Adrenal gland (tissue), 12 donors: ENCODE data around the gene SKOR1. TPM values are rescaled to one million over a fixed set of nuclear protein-coding genes. Genes with fewer than 3 reads are reported as not detected.
A peak's percentile ranks its signal among the peaks of the same experiment; 100 is the strongest.

Source experiments
- DNase-seq, 7 donors: peaks; one replicate each; pipeline ENCODE4 v3.0.0-alpha.2; 2019 to 2020
- H3K27ac ChIP-seq, 5 donors: fragments of 200-600 bp; sonication (generic) in 4 of 5; 1 replicate in 3 of 5; 2 replicates in 2 of 5; pipeline versions ENCODE4 v1.5.1 to v1.8.0; 2016 to 2020; ENCODE audit warnings: mild to moderate bottlenecking in 1 of 5
- H3K27me3 ChIP-seq: fragments of 200-600 bp; 2 replicates; pipeline ENCODE4 v1.8.0; 2021
- H3K36me3 ChIP-seq, 2 donors: fragments of 200-600 bp; replicated peaks in 1 of 2; 1 replicate in 1 of 2; 2 replicates in 1 of 2; pipeline versions ENCODE4 v1.5.1 to v1.8.0; 2018 to 2022
- H3K4me1 ChIP-seq, 2 donors: fragments of 200-600 bp; replicated peaks in 1 of 2; 1 replicate in 1 of 2; 2 replicates in 1 of 2; pipeline versions ENCODE4 v1.5.1 to v1.8.0; 2018 to 2021
- H3K4me3 ChIP-seq, 4 donors: fragments of 200-600 bp; sonication (generic) in 3 of 4; one replicate each; pipeline ENCODE4 v1.5.1; 2016 to 2018
- H3K9me3 ChIP-seq, 3 donors: fragments of 200-600 bp; sonication (generic) in 1 of 3; replicated peaks in 1 of 3; 1 replicate in 2 of 3; 2 replicates in 1 of 3; pipeline versions ENCODE4 v1.5.1 to v1.8.0; 2016 to 2021
- CTCF ChIP-seq, 6 experiments: fragments of 450-650 bp in 4 of 6; fragments of 200-600 bp in 2 of 6; sonication (generic) in 1 of 6; IDR thresholded peaks; 1 replicate in 5 of 6; 2 replicates in 1 of 6; pipeline versions ENCODE4 v1.5.1 to v1.8.0; 2016 to 2021; ENCODE audit warnings: antibody characterized with exemption in 6 of 6, mild to moderate bottlenecking in 2 of 6, moderate library complexity in 1 of 6
- POLR2A ChIP-seq, 2 donors: fragments of 450-650 bp; IDR thresholded peaks; one replicate each; pipeline ENCODE4 v1.6.1; 2017; ENCODE audit warnings: antibody characterized with exemption in 2 of 2, mild to moderate bottlenecking in 2 of 2, moderate library complexity in 1 of 2
- WGBS, 4 donors: extraction: QIAGEN DNeasy Blood & Tissue Kit in 2 of 4; methylation state at CpG; one replicate each; pipeline versions ENCODE4 v1.1.5 to v1.1.7; 2013 to 2017; 5-methylcytosine and 5-hydroxymethylcytosine counted together
- intact Hi-C, 2 donors: fragments of 100-400 bp; cut with DNase I; formaldehyde crosslinking; loops; one replicate each; pipeline versions ENCODE4 v1.14.1 to v1.15.0; 2022 to 2023
- polyA plus RNA-seq, 3 donors: library from polyadenylated mRNA; stranded (reverse); fragments of 200-250 nt in 2 of 3; fragments of 350-450 nt in 1 of 3; fragmentation: Illumina TruSeq in 1 of 3; extraction: RNeasy Lipid Tissue Mini Kit (QIAGEN cat#74804) in 1 of 3; gene quantifications; one replicate each; pipeline ENCODE4 v1.2.3, GENCODE V29; 2013 to 2014
- total RNA-seq, 9 donors: library from RNA; depleted of rRNA in 4 of 9; stranded (reverse); fragments of >200 nt in 4 of 9; fragments of 120-200 nt in 1 of 9; fragmentation: NEBNext Ultra II Directional in 1 of 9; extraction: Animal tissue kit (Norgen Biotek cat#: 25700) in 1 of 9; gene quantifications; one replicate each; pipeline versions ENCODE4 v1.1.0 to v1.2.4, GENCODE V29; 2013 to 2023
- donor health status: healthy with polysubstance abuse.
- donor health status: Bipolar disorder and iron deficiency.
- donor health status: DM: yes; HTN: yes; CAD: no.
- donor health status: DM: no; HTN: no; CAD: no.
- donor health status: DM: no; HTN: no; CAD: no.
- donor health status: DM: yes; HTN: yes; CAD: no.

Gene SKOR1
- total and polyA plus RNA-seq, 12 donors, result 0.17 to 1.3 (median 0.53) TPM; not detected in 1

GRCh38 chr15:67820992-67821783 lies 4.1 kb upstream of the SKOR1 start:
- WGBS, 4 donors, result 4 to 6% (median 4%) methylated on average over 26 to 39 of the region's 39 CpGs
- Histone ChIP-seq H3K9me3 (no peaks in the 10 kb centered on the region), H3K27me3 (peaks cover 70% of the 10 kb centered on the region), H3K4me1 (peaks cover 19 to 27% of the 10 kb centered on the region in 2 donors), H3K36me3 (no peaks in the 10 kb centered on the region), H3K4me3 (no peak overlapping the region), H3K27ac (no peak overlapping the region)
- peak in 6 of 7 donors; percentile 55 to 67 (median 60) for DNase-seq
- TF ChIP-seq POLR2A (IDR thresholded peaks at IDR 0.05) (no peak), CTCF (IDR thresholded peaks at IDR 0.05) (no peak)
- intact Hi-C loops, result no loop called here

- no peaks in the 10 kb centered on the region for H3K9me3 ChIP-seq
- peaks cover 19 to 35% of the 10 kb centered on the region in 2 donors for H3K4me1 ChIP-seq
- H3K27ac ChIP-seq, result no peak overlapping the region
- intact Hi-C loops, result no loop called here
- WGBS, 4 donors, result 2 to 5% (median 4%) methylated on average over 31 to 43 of the region's 43 CpGs
- no peak for DNase-seq
- no peaks in the 10 kb centered on the region for H3K36me3 ChIP-seq
- no peak for TF ChIP-seq CTCF (IDR thresholded peaks at IDR 0.05)
- no peak for TF ChIP-seq POLR2A (IDR thresholded peaks at IDR 0.05)
- H3K4me3 ChIP-seq, result no peak overlapping the region
- peaks cover 77% of the 10 kb centered on the region for H3K27me3 ChIP-seq
These were observed 3.4 kb upstream of the SKOR1 start for GRCh38 chr15:67821784-67822440.

GRCh38 chr15:67822537-67823313 lies 2.6 kb upstream of the SKOR1 start:
- peaks cover 19 to 43% of the 10 kb centered on the region in 2 donors for H3K4me1 ChIP-seq
- H3K36me3 ChIP-seq, result no peaks in the 10 kb centered on the region
- TF ChIP-seq CTCF (IDR thresholded peaks at IDR 0.05) (no peak), POLR2A (IDR thresholded peaks at IDR 0.05) (no peak)
- H3K27me3 ChIP-seq, result peaks cover 85% of the 10 kb centered on the region
- no peak for DNase-seq
- no peak overlapping the region for H3K27ac ChIP-seq
- H3K9me3 ChIP-seq, result no peaks in the 10 kb centered on the region
- intact Hi-C loops, result no loop called here
- 4 to 6% (median 4%) methylated on average over 5 to 46 of the region's 46 CpGs for WGBS, 4 donors
- peak overlapping the region in 1 of 4 donors; percentile 23 for H3K4me3 ChIP-seq
